Hypothalamus (tissue), 51 donors: ENCODE results near the gene KCNE1.
"Not testable (repeated sequence)": the region's sequence is repeated elsewhere in the genome, so short reads cannot be mapped to it uniquely, and the experiment has no call there.

Source experiments
- DNase-seq, 51 donors: peaks; one replicate each; lab custom pipeline; 2025; lab: John Stamatoyannopoulos, UW

The KCNE1 gene

GRCh38 chr21:34428441-34428840, 83.6 kb downstream of the KCNE1 start:
- not testable (repeated sequence) for DNase-seq

GRCh38 chr21:34427339-34427738, 84.7 kb downstream of the KCNE1 start:
- not testable (repeated sequence) for DNase-seq

DNA sequence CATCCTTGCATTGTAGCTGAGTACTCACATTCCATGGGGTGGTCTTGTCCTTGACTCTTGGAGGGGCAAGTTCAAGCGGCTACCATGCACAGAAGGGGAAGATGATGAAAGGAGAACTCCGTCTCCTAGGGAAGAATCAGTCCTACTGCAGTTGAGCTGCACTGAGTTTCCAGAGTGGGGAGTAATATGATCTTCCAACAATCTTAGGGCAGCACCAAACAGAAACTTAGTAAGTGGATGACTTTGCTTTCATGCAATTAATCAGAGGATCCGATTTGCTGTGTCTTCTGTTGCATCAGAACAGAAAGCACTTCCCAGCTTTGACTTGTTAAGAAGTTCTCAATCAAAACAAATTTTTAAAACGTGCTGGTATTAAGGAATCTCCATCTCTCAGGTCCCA, 88.2 kb downstream of the KCNE1 start, which contains the start of gene SMIM34:
Gene SMIM34 (minus strand): TSS at position 147 of the 400 bp plus-strand sequence. CDS start 112 bp downstream, at position 35.
- DNase-seq = not testable (repeated sequence)

- DNase-seq = not testable (repeated sequence)
Measured at GRCh38 chr21:34417448-34418077, 94.4 kb downstream of the KCNE1 start.

DNA sequence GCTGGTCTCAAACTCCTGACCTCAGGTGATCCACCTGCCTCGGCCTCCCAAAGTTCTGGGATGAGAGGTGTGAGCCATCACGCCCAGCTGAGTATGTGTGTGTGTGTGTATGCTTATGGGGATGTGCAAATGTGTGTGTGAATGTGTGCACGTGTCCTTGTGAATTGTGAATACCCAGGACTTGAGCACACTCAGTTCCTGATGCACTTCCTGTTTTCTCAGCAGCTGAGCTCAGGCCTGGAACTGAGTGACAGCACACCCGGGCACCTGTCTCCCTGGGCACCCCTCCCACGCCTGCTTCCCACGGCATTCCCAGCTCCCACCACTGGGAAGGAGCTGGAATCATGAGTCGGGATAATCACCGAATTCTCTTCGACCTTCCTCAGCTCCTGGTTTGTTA, 104.7 kb downstream of the KCNE1 start:
- not testable (repeated sequence) for DNase-seq

GRCh38 chr21:34406676-34407075, 105.3 kb downstream of the KCNE1 start:
- DNase-seq = not testable (repeated sequence)

DNA sequence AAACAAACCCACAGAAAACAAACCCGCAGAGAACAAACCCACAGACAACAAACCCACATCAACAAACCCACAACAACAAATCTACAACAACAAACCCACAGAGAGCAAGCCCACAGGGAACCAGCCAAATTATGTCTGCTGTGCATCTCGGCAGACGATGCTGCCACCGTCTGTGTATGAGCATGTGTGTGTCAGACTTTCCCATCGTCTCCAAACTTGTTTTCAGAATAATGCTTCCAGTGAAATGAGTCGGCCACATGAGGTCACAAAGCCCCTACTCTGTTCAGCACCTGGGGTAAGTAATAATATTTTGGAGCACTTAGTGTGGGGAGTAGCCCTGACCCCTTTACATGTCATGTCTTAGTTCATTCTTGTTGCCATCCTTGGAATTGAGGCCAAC, 105.9 kb downstream of the KCNE1 start:
- DNase-seq = not testable (repeated sequence)

DNA sequence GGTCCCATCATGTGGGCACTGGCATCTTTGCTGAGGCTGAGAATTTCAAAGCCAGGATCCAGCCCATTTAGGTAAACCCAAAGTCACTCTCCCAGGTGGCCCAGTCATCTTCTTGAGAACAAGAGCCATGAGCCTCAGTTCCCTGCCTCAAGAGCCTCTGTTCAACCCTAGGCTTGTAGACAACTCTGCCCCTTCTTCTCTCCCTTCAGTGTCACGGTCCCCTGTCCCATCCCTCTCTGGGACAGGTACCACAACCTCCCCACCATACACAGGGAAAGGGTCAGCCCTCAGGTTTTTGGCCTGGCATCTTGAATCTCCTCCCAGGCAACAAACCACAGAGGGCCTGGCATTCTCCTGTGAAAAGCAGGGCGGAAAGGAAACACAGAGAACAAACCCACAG, 106.3 kb downstream of the KCNE1 start:
- DNase-seq = not testable (repeated sequence)

- not testable (repeated sequence) for DNase-seq
Measured at GRCh38 chr21:34404742-34405141, 107.3 kb downstream of the KCNE1 start.

GRCh38 chr21:34400522-34400921, 111.5 kb downstream of the KCNE1 start:
- DNase-seq = not testable (repeated sequence)
